ENCODE measurements around the gene LILRB1.

The LILRB1 gene

DNA sequence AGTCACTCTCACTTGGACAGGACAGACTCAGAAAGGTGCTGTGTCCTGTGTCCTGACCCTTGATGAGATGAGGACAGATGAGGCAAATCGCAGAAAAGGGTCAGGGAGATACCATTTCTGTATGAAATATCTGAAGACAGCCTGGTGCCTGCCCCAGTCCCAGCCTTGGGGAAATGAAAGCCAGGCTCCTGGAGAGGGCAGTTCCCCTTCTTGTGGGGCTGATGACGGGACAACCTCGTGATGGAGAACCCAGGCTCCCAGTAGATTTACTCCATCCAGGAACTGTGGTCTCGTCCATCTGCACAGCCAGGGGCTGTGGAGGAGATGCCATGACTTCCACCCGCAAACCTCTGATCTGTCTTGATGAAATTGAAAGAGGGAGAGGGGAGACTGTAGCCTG lies 13.8 kb downstream of the LILRB1 start:
- Histone ChIP-seq H3K4me3 (ENCODE audit: low read depth, low read length) (no peak overlapping the region), H3K9ac (ENCODE audit: low read depth, low read length) (no peak overlapping the region), H3K36me3 (ENCODE audit: control insufficient read depth, insufficient read depth, low read length) (no peaks in the 10 kb centered on the region), H3K4me1 (ENCODE audit: control insufficient read depth, insufficient read depth, low read length) (no peaks in the 10 kb centered on the region), H3K27me3 (ENCODE audit: control insufficient read depth, insufficient read depth, low read length) (no peaks in the 10 kb centered on the region), H3K27ac (ENCODE audit: low read depth, low read length) (no peak overlapping the region), H3K9me3 (ENCODE audit: control insufficient read depth, insufficient read depth, low read length) (peaks cover 69% of the 10 kb centered on the region)

DNA sequence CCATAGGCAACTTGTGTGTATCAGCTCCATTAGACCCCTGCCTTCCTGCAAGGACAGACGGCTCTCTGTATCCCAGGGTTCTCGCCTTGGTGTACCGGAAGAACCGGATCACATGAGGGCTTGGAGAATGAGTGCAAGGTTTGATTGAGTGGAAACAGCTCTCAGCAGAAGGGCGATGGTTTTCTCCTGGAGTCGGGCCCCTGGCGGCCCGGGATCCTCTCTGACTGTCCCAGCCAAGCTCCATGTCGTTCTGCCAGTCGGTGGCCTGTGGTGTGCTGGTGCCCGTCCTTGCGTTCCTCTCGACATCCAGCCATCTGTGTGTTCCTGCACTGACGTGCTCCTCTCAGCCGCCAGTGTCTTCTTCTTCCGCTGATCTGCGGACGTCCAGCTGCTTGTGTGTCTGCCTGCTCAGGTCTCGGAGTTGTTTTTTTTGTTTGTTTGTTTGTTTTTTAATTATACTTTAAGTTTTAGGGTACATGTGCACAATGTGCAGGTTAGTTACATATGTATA lies 16.1 kb downstream of the LILRB1 start:
- Histone ChIP-seq H3K27me3 (ENCODE audit: control insufficient read depth, insufficient read depth, low read length) (no peaks in the 10 kb centered on the region), H3K27ac (ENCODE audit: low read depth, low read length) (no peak overlapping the region), H3K36me3 (ENCODE audit: control insufficient read depth, insufficient read depth, low read length) (no peaks in the 10 kb centered on the region), H3K9me3 (ENCODE audit: control insufficient read depth, insufficient read depth, low read length) (peaks cover 66% of the 10 kb centered on the region), H3K4me1 (ENCODE audit: control insufficient read depth, insufficient read depth, low read length) (no peaks in the 10 kb centered on the region), H3K9ac (ENCODE audit: low read depth, low read length) (no peak overlapping the region), H3K4me3 (ENCODE audit: low read depth, low read length) (no peak overlapping the region)

DNA sequence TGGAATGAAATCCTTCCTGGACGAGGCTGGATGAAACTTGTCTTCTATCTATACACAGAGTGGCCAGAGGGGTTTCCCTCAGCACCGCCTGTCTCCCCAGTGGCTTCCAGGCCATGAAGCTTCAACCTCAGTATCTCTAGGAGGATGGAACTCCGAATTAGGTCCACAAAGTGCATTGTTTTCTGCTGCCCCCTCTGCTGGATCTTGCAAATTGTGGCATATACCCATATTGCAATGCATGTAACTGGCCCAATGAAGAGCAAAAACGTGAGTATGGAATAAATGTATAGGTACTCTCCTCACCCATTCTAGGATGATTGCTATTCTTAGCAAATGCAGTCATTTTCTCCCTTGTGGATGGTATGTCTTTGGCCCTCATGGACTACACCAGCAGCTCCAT lies 17.8 kb downstream of the LILRB1 start:
- H3K4me3 ChIP-seq (ENCODE audit: low read depth, low read length), result no peak overlapping the region
- H3K36me3 ChIP-seq (ENCODE audit: control insufficient read depth, insufficient read depth, low read length), result no peaks in the 10 kb centered on the region
- H3K9ac ChIP-seq (ENCODE audit: low read depth, low read length), result no peak overlapping the region
- H3K27ac ChIP-seq (ENCODE audit: low read depth, low read length), result no peak overlapping the region
- peaks cover 75% of the 10 kb centered on the region for H3K9me3 ChIP-seq (ENCODE audit: control insufficient read depth, insufficient read depth, low read length)
- no peaks in the 10 kb centered on the region for H3K4me1 ChIP-seq (ENCODE audit: control insufficient read depth, insufficient read depth, low read length)
- no peaks in the 10 kb centered on the region for H3K27me3 ChIP-seq (ENCODE audit: control insufficient read depth, insufficient read depth, low read length)

DNA sequence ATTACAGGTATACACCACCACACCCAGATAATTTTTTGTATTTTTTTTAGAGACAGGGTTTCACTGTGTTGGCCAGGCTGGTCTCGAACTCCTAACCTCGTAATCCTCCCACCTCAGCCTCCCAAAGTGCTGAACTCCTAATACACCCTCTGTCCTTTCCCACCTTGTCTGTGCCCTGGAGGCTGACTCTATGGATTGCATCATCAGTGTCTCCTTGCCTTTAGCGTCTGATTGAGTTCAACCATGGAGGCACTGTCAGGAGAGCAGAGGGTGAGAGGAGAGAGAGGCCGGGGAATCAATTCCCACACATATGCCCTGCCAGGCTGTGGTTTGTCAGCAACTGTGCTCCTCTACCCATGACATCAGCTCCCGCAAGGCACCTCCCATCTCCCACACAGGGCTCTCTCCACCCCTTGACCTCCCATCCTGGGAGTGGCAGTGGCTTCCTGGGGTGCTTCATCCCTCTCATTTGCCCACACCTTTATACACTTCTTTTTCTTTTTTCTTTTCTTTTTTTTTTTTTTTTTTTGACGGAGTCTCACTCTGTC lies 19.9 kb downstream of the LILRB1 start:
- Histone ChIP-seq H3K27ac (ENCODE audit: low read depth, low read length) (no peak overlapping the region), H3K4me1 (ENCODE audit: control insufficient read depth, insufficient read depth, low read length) (no peaks in the 10 kb centered on the region), H3K9ac (ENCODE audit: low read depth, low read length) (no peak overlapping the region), H3K4me3 (ENCODE audit: low read depth, low read length) (no peak overlapping the region), H3K9me3 (ENCODE audit: control insufficient read depth, insufficient read depth, low read length) (peaks cover 86% of the 10 kb centered on the region), H3K36me3 (ENCODE audit: control insufficient read depth, insufficient read depth, low read length) (no peaks in the 10 kb centered on the region), H3K27me3 (ENCODE audit: control insufficient read depth, insufficient read depth, low read length) (no peaks in the 10 kb centered on the region)

DNA sequence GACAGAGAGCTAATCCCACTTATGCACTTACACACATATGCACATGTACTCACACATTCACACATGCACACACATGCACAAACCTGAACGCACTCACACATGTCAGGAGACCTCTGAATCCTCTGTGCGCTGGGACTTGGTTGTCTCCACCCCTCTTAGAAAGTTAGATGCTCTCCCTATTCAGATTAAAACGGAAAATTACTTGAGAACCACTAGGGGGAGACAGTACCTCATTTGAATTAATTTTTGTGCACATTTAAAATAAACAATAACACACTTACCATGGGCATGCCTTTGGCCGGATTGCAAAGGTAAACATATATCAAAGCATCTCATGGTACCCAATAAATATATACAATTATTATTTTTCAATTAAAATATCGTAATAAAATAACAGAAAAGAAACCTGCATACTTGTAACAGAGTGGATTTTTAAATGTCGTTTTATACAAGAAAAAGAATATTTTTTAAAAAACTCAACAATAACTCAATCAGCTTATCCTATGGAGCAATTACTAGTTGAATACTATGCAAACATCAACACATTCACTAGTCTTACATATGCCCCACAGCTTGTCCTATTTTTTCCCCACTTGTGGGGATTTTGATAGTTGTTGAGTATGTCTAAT lies 23.0 kb downstream of the LILRB1 start:
- no peak overlapping the region for H3K9ac ChIP-seq (ENCODE audit: low read depth, low read length)
- H3K27ac ChIP-seq (ENCODE audit: low read depth, low read length), result no peak overlapping the region
- H3K36me3 ChIP-seq (ENCODE audit: control insufficient read depth, insufficient read depth, low read length), result no peaks in the 10 kb centered on the region
- peaks cover 75% of the 10 kb centered on the region for H3K9me3 ChIP-seq (ENCODE audit: control insufficient read depth, insufficient read depth, low read length)
- no peaks in the 10 kb centered on the region for H3K27me3 ChIP-seq (ENCODE audit: control insufficient read depth, insufficient read depth, low read length)
- no peaks in the 10 kb centered on the region for H3K4me1 ChIP-seq (ENCODE audit: control insufficient read depth, insufficient read depth, low read length)
- H3K4me3 ChIP-seq (ENCODE audit: low read depth, low read length), result no peak overlapping the region

DNA sequence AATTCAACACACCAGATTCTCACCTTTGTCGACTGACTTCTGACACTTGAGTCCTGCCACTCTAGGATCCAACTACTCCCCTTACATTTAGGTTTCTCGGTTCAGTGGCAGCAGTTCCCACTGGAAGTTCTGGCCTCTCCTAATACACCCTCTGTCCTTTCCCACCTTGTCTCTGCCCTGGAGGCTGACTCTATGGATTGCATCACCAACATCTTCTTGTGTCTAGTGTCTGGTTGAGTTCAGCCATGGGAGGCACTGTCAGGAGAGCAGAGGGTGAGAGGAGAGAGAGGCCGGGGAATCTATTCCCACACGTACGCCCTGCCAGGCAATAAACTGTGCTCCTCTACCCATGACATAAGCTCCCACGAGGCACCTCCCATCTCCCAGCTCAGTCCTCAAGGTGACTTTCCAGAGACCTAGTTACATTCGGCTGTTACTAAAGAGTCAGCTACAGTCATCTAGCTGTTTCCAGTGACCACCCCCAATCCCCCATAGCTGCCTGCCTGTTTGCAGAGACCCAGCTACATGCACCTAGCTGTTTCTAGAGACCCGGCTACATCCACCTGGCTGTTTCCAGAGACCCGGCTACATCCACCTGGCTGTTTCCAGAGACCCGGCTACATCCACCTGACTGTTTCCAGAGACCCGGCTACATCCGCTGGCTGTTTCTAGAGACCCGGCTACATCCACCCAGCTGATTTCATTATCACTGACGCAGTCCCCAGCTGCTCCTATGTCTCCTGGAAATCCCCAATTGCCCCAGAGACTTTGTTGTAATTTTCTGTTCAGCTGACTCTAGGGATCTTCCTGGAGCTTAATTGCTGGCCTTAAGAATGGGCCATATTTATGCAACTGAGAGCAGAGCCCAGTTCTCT lies 24.4 kb downstream of the LILRB1 start:
- no peaks in the 10 kb centered on the region for H3K4me1 ChIP-seq (ENCODE audit: control insufficient read depth, insufficient read depth, low read length)
- H3K4me3 ChIP-seq (ENCODE audit: low read depth, low read length), result no peak overlapping the region
- H3K36me3 ChIP-seq (ENCODE audit: control insufficient read depth, insufficient read depth, low read length), result no peaks in the 10 kb centered on the region
- no peak overlapping the region for H3K9ac ChIP-seq (ENCODE audit: low read depth, low read length)
- no peak overlapping the region for H3K27ac ChIP-seq (ENCODE audit: low read depth, low read length)
- H3K27me3 ChIP-seq (ENCODE audit: control insufficient read depth, insufficient read depth, low read length), result no peaks in the 10 kb centered on the region
- peaks cover 75% of the 10 kb centered on the region for H3K9me3 ChIP-seq (ENCODE audit: control insufficient read depth, insufficient read depth, low read length)

DNA sequence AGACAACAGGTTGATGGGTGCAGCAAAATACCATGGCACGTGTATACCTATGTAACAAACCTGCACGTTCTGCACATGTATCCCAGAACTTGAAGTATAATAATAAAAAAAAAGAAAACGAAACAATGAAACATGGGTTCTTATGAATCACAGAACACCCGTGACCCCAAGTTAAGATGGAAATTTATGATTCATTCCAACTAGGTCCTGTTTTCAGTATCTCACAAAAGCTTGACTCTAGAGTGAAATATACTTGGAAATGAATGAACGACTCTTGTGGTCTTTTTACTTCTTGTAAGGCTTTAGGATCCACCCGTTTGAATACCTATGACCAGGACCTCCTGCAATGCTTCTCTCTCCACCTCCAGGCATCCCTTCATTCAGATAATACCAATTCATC lies 29.0 kb downstream of the LILRB1 start:
- Histone ChIP-seq H3K4me3 (ENCODE audit: low read depth, low read length) (no peak overlapping the region), H3K27me3 (ENCODE audit: control insufficient read depth, insufficient read depth, low read length) (no peaks in the 10 kb centered on the region), H3K27ac (ENCODE audit: low read depth, low read length) (no peak overlapping the region), H3K36me3 (ENCODE audit: control insufficient read depth, insufficient read depth, low read length) (no peaks in the 10 kb centered on the region), H3K9me3 (ENCODE audit: control insufficient read depth, insufficient read depth, low read length) (peaks cover 73% of the 10 kb centered on the region), H3K4me1 (ENCODE audit: control insufficient read depth, insufficient read depth, low read length) (no peaks in the 10 kb centered on the region), H3K9ac (ENCODE audit: low read depth, low read length) (no peak overlapping the region)

DNA sequence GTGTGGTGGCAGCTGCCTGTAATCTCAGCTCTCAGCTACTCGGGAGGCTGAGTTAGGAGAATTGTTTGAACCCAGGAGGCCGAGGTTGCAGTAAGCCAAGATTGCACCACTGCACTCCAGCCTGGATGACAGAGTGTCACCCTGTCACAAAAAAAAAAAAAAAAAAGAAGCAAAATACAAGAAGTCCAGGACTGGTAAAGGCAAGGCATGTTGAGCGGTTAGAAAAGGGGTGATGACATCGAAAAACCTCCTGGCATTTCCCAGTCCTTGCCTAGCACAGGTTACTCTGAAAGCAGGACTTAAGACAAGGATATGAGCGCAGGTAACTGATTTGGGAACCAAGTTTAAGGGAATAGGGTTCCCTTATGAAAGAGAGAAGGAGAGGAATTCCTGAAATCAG lies 30.0 kb downstream of the LILRB1 start:
- Histone ChIP-seq H3K4me1 (ENCODE audit: control insufficient read depth, insufficient read depth, low read length) (no peaks in the 10 kb centered on the region), H3K4me3 (ENCODE audit: low read depth, low read length) (no peak overlapping the region), H3K36me3 (ENCODE audit: control insufficient read depth, insufficient read depth, low read length) (no peaks in the 10 kb centered on the region), H3K9me3 (ENCODE audit: control insufficient read depth, insufficient read depth, low read length) (peaks cover 73% of the 10 kb centered on the region), H3K9ac (ENCODE audit: low read depth, low read length) (no peak overlapping the region), H3K27me3 (ENCODE audit: control insufficient read depth, insufficient read depth, low read length) (no peaks in the 10 kb centered on the region), H3K27ac (ENCODE audit: low read depth, low read length) (no peak overlapping the region)

DNA sequence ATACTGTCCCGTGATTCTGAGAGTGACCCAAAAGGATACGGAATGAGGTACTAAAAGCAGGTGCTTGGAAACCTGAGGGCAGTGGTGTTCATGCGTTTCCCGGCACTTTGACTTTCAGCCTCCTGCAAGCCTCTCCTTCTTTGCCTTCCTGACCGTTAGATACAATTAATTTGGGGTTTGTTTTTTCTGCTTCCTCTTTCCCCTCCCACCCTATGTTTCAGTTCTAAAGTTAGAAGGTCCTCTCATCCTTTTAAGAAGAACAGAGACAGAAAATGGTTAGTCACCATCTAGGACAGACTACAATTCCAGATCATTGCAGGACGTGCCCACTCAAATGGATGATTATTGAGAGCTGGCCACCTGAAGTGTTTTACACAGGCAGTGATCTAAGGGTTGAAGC lies 30.7 kb downstream of the LILRB1 start:
- Histone ChIP-seq H3K27ac (ENCODE audit: low read depth, low read length) (no peak overlapping the region), H3K36me3 (ENCODE audit: control insufficient read depth, insufficient read depth, low read length) (no peaks in the 10 kb centered on the region), H3K9me3 (ENCODE audit: control insufficient read depth, insufficient read depth, low read length) (peaks cover 76% of the 10 kb centered on the region), H3K9ac (ENCODE audit: low read depth, low read length) (no peak overlapping the region), H3K4me3 (ENCODE audit: low read depth, low read length) (no peak overlapping the region), H3K27me3 (ENCODE audit: control insufficient read depth, insufficient read depth, low read length) (no peaks in the 10 kb centered on the region), H3K4me1 (ENCODE audit: control insufficient read depth, insufficient read depth, low read length) (no peaks in the 10 kb centered on the region)

- H3K27me3 ChIP-seq (ENCODE audit: control insufficient read depth, insufficient read depth, low read length), result no peaks in the 10 kb centered on the region
- H3K4me1 ChIP-seq (ENCODE audit: control insufficient read depth, insufficient read depth, low read length), result no peaks in the 10 kb centered on the region
- H3K4me3 ChIP-seq (ENCODE audit: low read depth, low read length), result no peak overlapping the region
- H3K9me3 ChIP-seq (ENCODE audit: control insufficient read depth, insufficient read depth, low read length), result peaks cover 79% of the 10 kb centered on the region
- no peaks in the 10 kb centered on the region for H3K36me3 ChIP-seq (ENCODE audit: control insufficient read depth, insufficient read depth, low read length)
- H3K9ac ChIP-seq (ENCODE audit: low read depth, low read length), result no peak overlapping the region
- H3K27ac ChIP-seq (ENCODE audit: low read depth, low read length), result no peak overlapping the region
Measured at GRCh38 chr19:54661846-54662481, 31.7 kb downstream of the LILRB1 start.

GRCh38 chr19:54662730-54663129 lies 32.4 kb downstream of the LILRB1 start, which contains the start of gene LILRB4:
Gene LILRB4, plus strand, starts transcription at chr19:54662985. Its CDS starts 49 bp downstream, at chr19:54663034.
- H3K9me3 ChIP-seq (ENCODE audit: control insufficient read depth, insufficient read depth, low read length), result peaks cover 83% of the 10 kb centered on the region
- no peak within 1 kb of the TSS for H3K27ac ChIP-seq (ENCODE audit: low read depth, low read length)
- H3K4me1 ChIP-seq (ENCODE audit: control insufficient read depth, insufficient read depth, low read length), result no peaks in the 10 kb centered on the region
- no peak within 1 kb of the TSS for H3K9ac ChIP-seq (ENCODE audit: low read depth, low read length)
- no peaks in the 10 kb centered on the region for H3K27me3 ChIP-seq (ENCODE audit: control insufficient read depth, insufficient read depth, low read length)
- no peak within 1 kb of the TSS for H3K4me3 ChIP-seq (ENCODE audit: low read depth, low read length)
- no peaks in the 10 kb centered on the region for H3K36me3 ChIP-seq (ENCODE audit: control insufficient read depth, insufficient read depth, low read length)
